ENCODE data around the gene FIP1L1.

The FIP1L1 gene

GRCh38 chr4:53481586-53481985 lies 104.1 kb downstream of the FIP1L1 start:
- DNase-seq (ENCODE audit: low read depth, low spot score) = no peak
- H3K4me3 ChIP-seq (ENCODE audit: low read depth, low read length) = no peak overlapping the region
- TF ChIP-seq CTCF (IDR thresholded peaks at IDR 0.05; ENCODE audit: insufficient read depth, low read length, missing control alignments) = no peak
- ChIA-PET POLR2A (no interaction called here), CTCF (interaction anchor here (1.0 to 2.8 kb wide), 3 partner anchors 9 to 225 kb away, joined by 4 to 28 read pairs (median 5); no protein-coding TSS in a partner anchor)

GRCh38 chr4:53483250-53483649 lies 105.8 kb downstream of the FIP1L1 start:
- DNase-seq (ENCODE audit: low read depth, low spot score) = no peak
- CTCF ChIA-PET = interaction anchor here (1.3 kb wide), 1 partner anchor 8 kb away, joined by 3 read pairs; no protein-coding TSS in a partner anchor
- TF ChIP-seq CTCF (IDR thresholded peaks at IDR 0.05; ENCODE audit: insufficient read depth, low read length, missing control alignments) = no peak
- no peak overlapping the region for H3K4me3 ChIP-seq (ENCODE audit: low read depth, low read length)
- POLR2A ChIA-PET = no interaction called here

- H3K4me3 ChIP-seq (ENCODE audit: low read depth, low read length) = no peak overlapping the region
- no peak for DNase-seq (ENCODE audit: low read depth, low spot score)
- no peak for TF ChIP-seq CTCF (IDR thresholded peaks at IDR 0.05; ENCODE audit: insufficient read depth, low read length, missing control alignments)
- ChIA-PET POLR2A (no interaction called here), CTCF (interaction anchor here (0.9 to 1.8 kb wide), 3 partner anchors 10 to 469 kb away, joined by 3 to 6 read pairs (median 3); no protein-coding TSS in a partner anchor)
Measured at GRCh38 chr4:53484911-53485657, 107.6 kb downstream of the FIP1L1 start.

- DNase-seq (ENCODE audit: low read depth, low spot score) = no peak
- no peak overlapping the region for H3K4me3 ChIP-seq (ENCODE audit: low read depth, low read length)
- CTCF ChIA-PET = interaction anchor here (0.9 to 1.8 kb wide), 3 partner anchors 9 to 470 kb away, joined by 3 to 6 read pairs (median 3); no protein-coding TSS in a partner anchor
- POLR2A ChIA-PET = no interaction called here
- no peak for TF ChIP-seq CTCF (IDR thresholded peaks at IDR 0.05; ENCODE audit: insufficient read depth, low read length, missing control alignments)
Measured at GRCh38 chr4:53485658-53486040, 108.2 kb downstream of the FIP1L1 start.

- no peak overlapping the region for H3K4me3 ChIP-seq (ENCODE audit: low read depth, low read length)
- TF ChIP-seq CTCF (IDR thresholded peaks at IDR 0.05; ENCODE audit: insufficient read depth, low read length, missing control alignments) = no peak
- POLR2A ChIA-PET = no interaction called here
- no peak for DNase-seq (ENCODE audit: low read depth, low spot score)
- CTCF ChIA-PET = interaction anchor here (0.8 to 2.1 kb wide), 3 partner anchors 8 to 746 kb away, joined by 4 to 6 read pairs (median 5); no protein-coding TSS in a partner anchor
Measured at GRCh38 chr4:53487766-53488165, 110.3 kb downstream of the FIP1L1 start.

GRCh38 chr4:53489279-53489889 lies 111.9 kb downstream of the FIP1L1 start:
- no peak overlapping the region for H3K4me3 ChIP-seq (ENCODE audit: low read depth, low read length)
- ChIA-PET CTCF (interaction anchor here (0.7 to 3.9 kb wide), 12 partner anchors 8 to 473 kb away, joined by 3 to 28 read pairs (median 4); no protein-coding TSS in a partner anchor), POLR2A (interaction anchor here (1.0 kb wide), 1 partner anchor 12 kb away, joined by 3 read pairs; no protein-coding TSS in a partner anchor)
- no peak for DNase-seq (ENCODE audit: low read depth, low spot score)
- TF ChIP-seq CTCF (IDR thresholded peaks at IDR 0.05; ENCODE audit: insufficient read depth, low read length, missing control alignments) = no peak

Measured in AG04449 (cell line).